Stimulated activated CD8-positive, alpha-beta memory T cell treated with anti-CD3 and anti-CD28 coated beads, Interleukin-2, amount 100 ng/mL, for 48 hours (primary cell): ENCODE data around the gene DIRAS1.

ENCODE experiments used
- DNase-seq, 2 donors: peaks; one replicate each; pipeline ENCODE4 v3.0.0-alpha.2; 2020; ENCODE audit warnings: low read depth in 2 of 2

DIRAS1 gene

GRCh38 chr19:2720777-2721569 is at the start of gene DIRAS1:
Gene DIRAS1 (minus strand): TSS chr19:2721372. CDS start chr19:2717806, 3,566 bp downstream.
- DNase-seq = no peak

GRCh38 chr19:2770055-2771013 is 49.2 kb upstream of the DIRAS1 start:
- DNase-seq = no peak

- no peak for DNase-seq
Observed at GRCh38 chr19:2769218-2769617, 48.0 kb upstream of the DIRAS1 start.

- no peak for DNase-seq
Observed at GRCh38 chr19:2768365-2769132, 47.4 kb upstream of the DIRAS1 start.

GRCh38 chr19:2767688-2768087 is 46.5 kb upstream of the DIRAS1 start:
- no peak for DNase-seq

- no peak for DNase-seq
Observed at GRCh38 chr19:2766594-2767372, 45.6 kb upstream of the DIRAS1 start.

- DNase-seq = no peak
Observed at GRCh38 chr19:2765376-2765775, 44.2 kb upstream of the DIRAS1 start.

- DNase-seq = no peak
Observed at GRCh38 chr19:2764945-2765344, 43.8 kb upstream of the DIRAS1 start.

GRCh38 chr19:2763687-2764086 is 42.5 kb upstream of the DIRAS1 start:
- DNase-seq = no peak

GRCh38 chr19:2762783-2763496 is 41.8 kb upstream of the DIRAS1 start:
- no peak for DNase-seq

- no peak for DNase-seq
Observed at GRCh38 chr19:2761876-2762782, 41.0 kb upstream of the DIRAS1 start.

- no peak for DNase-seq
Observed at GRCh38 chr19:2761309-2761677, 40.1 kb upstream of the DIRAS1 start.

- DNase-seq = no peak
Observed at GRCh38 chr19:2759965-2760364, 38.8 kb upstream of the DIRAS1 start.

- DNase-seq = no peak
Observed at GRCh38 chr19:2759362-2759761, 38.2 kb upstream of the DIRAS1 start.

GRCh38 chr19:2758601-2759313 is 37.6 kb upstream of the DIRAS1 start:
- no peak for DNase-seq

- no peak for DNase-seq
Observed at GRCh38 chr19:2756921-2757881, 36.0 kb upstream of the DIRAS1 start.

GRCh38 chr19:2756477-2756876 is 35.3 kb upstream of the DIRAS1 start:
- no peak for DNase-seq

- no peak for DNase-seq
Observed at GRCh38 chr19:2755811-2756210, 34.6 kb upstream of the DIRAS1 start.
